Measurements from ENCODE around the gene CNPY3. TPM values are rescaled to one million over a fixed set of nuclear protein-coding genes. Genes with fewer than 3 reads are reported as not detected.

CNPY3 gene
- total and polyA plus RNA-seq, 10 of the 15 experiments (the other 5 are each of a cell fraction or from before 2014, with no cell fraction given), result 7.2 to 102 (median 73.6) TPM

GRCh38 chr6:42969934-42970333, 40.7 kb downstream of the CNPY3 start:
- Histone ChIP-seq H3K4me2 (ENCODE audit: control insufficient read depth, insufficient read depth) (no peak overlapping the region), H3K79me2 (ENCODE audit: control insufficient read depth, insufficient read depth, low read length) (no peaks in the 10 kb centered on the region; the same call in 1 of the 2 replicates), H3K9me3 (replicated peaks; ENCODE audit: control insufficient read depth, insufficient read depth, low read length) (no peaks in the 10 kb centered on the region), H2AFZ (ENCODE audit: control insufficient read depth, low read depth, low read length) (no peak overlapping the region), H3K36me3 (ENCODE audit: control insufficient read depth in 2 of 2, insufficient read depth in 2 of 2, low read length in 1 of 2) (no peaks in the 10 kb centered on the region; a peak in 2 of 4 replicates), H3K4me3 (no peak overlapping the region), H3K9ac (ENCODE audit: control insufficient read depth, insufficient read depth, low read length) (no peak overlapping the region), H3K27ac (ENCODE audit: control insufficient read depth, insufficient read depth) (no peak overlapping the region), H4K20me1 (ENCODE audit: control insufficient read depth, insufficient read depth) (no peaks in the 10 kb centered on the region), H3K4me1 (ENCODE audit: control insufficient read depth, insufficient read depth, low read length) (no peaks in the 10 kb centered on the region), H3K27me3 (replicated peaks in 1 of 2; ENCODE audit: control insufficient read depth in 2 of 2, insufficient read depth in 2 of 2, low read length in 1 of 2) (no peaks in the 10 kb centered on the region)
- ChIA-PET SMC1A (ENCODE audit: uncharacterized antibody, unreplicated experiment) (no interaction called here), CTCF (interaction anchor here (1.0 kb wide), 1 partner anchor 39 kb away, joined by 3 read pairs; no protein-coding TSS in a partner anchor), RAD21 (ENCODE audit: unreplicated experiment) (no interaction called here), POLR2A (no interaction called here)
- in situ Hi-C loops (cut with MboI) (no loop called here), intact Hi-C loops (cut with micrococcal nuclease; ENCODE audit: unreplicated experiment) (no loop called here)
- WGBS (ENCODE audit: insufficient coverage, insufficient replicate concordance, low lambda C conversion rate, missing lambda C conversion rate), result 98% methylated on average over 4 of the region's 4 CpGs
- BruUV-seq (replicated peaks), result no TSS peak
- DNase-seq (ENCODE audit: low read depth, low spot score) (no peak), ATAC-seq (no peak), FAIRE-seq (no peak)
- TF ChIP-seq RUNX3 (IDR thresholded peaks at IDR 0.05; ENCODE audit: low read length), result no peak
- TF ChIP-seq JUNB (IDR thresholded peaks at IDR 0.05), result no peak
- no peak for TF ChIP-seq CBFB (IDR thresholded peaks at IDR 0.05; ENCODE audit: low read depth)
- TF ChIP-seq SKIL (IDR thresholded peaks at IDR 0.05; ENCODE audit: low read depth, poor library complexity, severe bottlenecking), result no peak
- TF ChIP-seq ZNF24 (IDR thresholded peaks at IDR 0.05), result no peak
- TF ChIP-seq FOXK2 (IDR thresholded peaks at IDR 0.05), result no peak
- TF ChIP-seq RELA (IDR thresholded peaks at IDR 0.05; ENCODE audit: borderline replicate concordance, partially characterized antibody), result no peak
- no peak for TF ChIP-seq PKNOX1 (IDR thresholded peaks at IDR 0.05)
- TF ChIP-seq NFXL1 (IDR thresholded peaks at IDR 0.05; ENCODE audit: borderline replicate concordance), result no peak
- no peak for TF ChIP-seq IRF4 (IDR thresholded peaks at IDR 0.05; ENCODE audit: low read depth, low read length)
- TF ChIP-seq REST (IDR thresholded peaks at IDR 0.05; ENCODE audit: low read depth, low read length), result no peak

All from GM12878 (cell line).